SK-N-SH (cell line): Measurements from ENCODE around the gene CHST7. TPM values are rescaled to one million over a fixed set of nuclear protein-coding genes. Genes with fewer than 3 reads are reported as not detected.

Experiments
- CTCF ChIA-PET: fragments of 300-600, 350-600 bp; formaldehyde crosslinking; extraction: SDS; loops from one replicate; lab custom pipeline; 2021; lab: Yijun Ruan, JAX
- POLR2A ChIA-PET: fragments of 350-600 bp; sonication (Branson Sonifier 250); formaldehyde crosslinking; extraction: SDS; loops from one replicate; lab custom pipeline; 2020; ENCODE audit warnings: antibody characterized with exemption, inconsistent platforms; lab: Yijun Ruan, JAX
- DNase-seq: peaks from one replicate; pipeline ENCODE4 v3.0.0; 2012
- H2AFZ ChIP-seq: fragments of 200-600 bp; sonication (generic); 2 replicates; pipeline ENCODE4 v1.8.1; 2016; ENCODE audit warnings: antibody characterized with exemption, mild to moderate bottlenecking, low read depth
- H3F3A ChIP-seq: fragments of 200-600 bp; sonication (generic); replicated peaks from 2 replicates; pipeline ENCODE3; 2016; ENCODE audit warnings: antibody characterized with exemption, mild to moderate bottlenecking; ENCODE audit not compliant: insufficient read depth
- H3K27ac ChIP-seq, 2 experiments: fragments of 200-500 bp in 1 of 2; fragments of 200-600 bp in 1 of 2; sonication (Bioruptor generic) in 1 of 2; sonication (generic), shearing (Covaris generic) in 1 of 2; 2 replicates each; pipeline versions ENCODE4 v1.5.1 to v1.6.1; 2014 to 2016; ENCODE audit warnings: low read depth in 2 of 2, inconsistent platforms in 1 of 2, low read length in 1 of 2, mild to moderate bottlenecking in 1 of 2, mixed read lengths in 1 of 2
- H3K27me3 ChIP-seq: fragments of 200-600 bp; sonication (generic), shearing (Covaris generic); 2 replicates; pipeline ENCODE4 v1.6.1; 2016; ENCODE audit warnings: mixed run types; ENCODE audit not compliant: insufficient read depth
- H3K36me3 ChIP-seq, 2 experiments: fragments of 200-500 bp in 1 of 2; fragments of 200-600 bp in 1 of 2; sonication (Bioruptor generic) in 1 of 2; sonication (generic) in 1 of 2; replicated peaks in 1 of 2; 2 replicates each; pipeline versions ENCODE3 to v1.5.1; 2014 to 2016; ENCODE audit warnings: low read length in 1 of 2, mild to moderate bottlenecking in 1 of 2; ENCODE audit not compliant: insufficient read depth in 2 of 2, control insufficient read depth in 1 of 2
- H3K4me1 ChIP-seq, 2 experiments: fragments of 200-500 bp in 1 of 2; fragments of 200-600 bp in 1 of 2; sonication (Bioruptor generic) in 1 of 2; sonication (generic), shearing (Covaris generic) in 1 of 2; 2 replicates each; pipeline versions ENCODE4 v1.5.1 to v1.6.1; 2014 to 2016; ENCODE audit warnings: low read depth in 1 of 2, low read length in 1 of 2, mixed run types in 1 of 2; ENCODE audit not compliant: insufficient read depth in 2 of 2, control insufficient read depth in 1 of 2
- H3K4me2 ChIP-seq: fragments of 200-600 bp; sonication (generic), shearing (Covaris generic); 2 replicates; pipeline ENCODE4 v1.6.1; 2017; ENCODE audit warnings: mixed run types
- H3K4me3 ChIP-seq, 2 experiments: fragments of 200-500 bp in 1 of 2; fragments of 200-600 bp in 1 of 2; sonication (Bioruptor generic) in 1 of 2; sonication (generic), shearing (Covaris generic) in 1 of 2; 2 replicates each; pipeline versions ENCODE4 v1.5.1 to v1.8.1; 2014 to 2016; ENCODE audit warnings: low read depth in 2 of 2, inconsistent platforms in 1 of 2, low read length in 1 of 2, mild to moderate bottlenecking in 1 of 2, mixed read lengths in 1 of 2, moderate library complexity in 1 of 2
- H3K79me2 ChIP-seq: fragments of 200-600 bp; sonication (generic); 2 replicates; pipeline ENCODE4 v1.8.1; 2017; ENCODE audit warnings: mild to moderate bottlenecking; ENCODE audit not compliant: insufficient read depth
- H3K9ac ChIP-seq: fragments of 200-600 bp; sonication (generic); 2 replicates; pipeline ENCODE4 v1.6.1; 2017; ENCODE audit warnings: mixed run types
- H3K9me2 ChIP-seq: fragments of 200-600 bp; sonication (generic); 2 replicates; pipeline ENCODE4 v1.6.1; 2017; ENCODE audit warnings: mixed run types
- H3K9me3 ChIP-seq: fragments of 200-600 bp; sonication (generic); 2 replicates; pipeline ENCODE4 v1.6.1; 2017; ENCODE audit warnings: mixed run types, mild to moderate bottlenecking, moderate library complexity
- H4K20me1 ChIP-seq: fragments of 200-600 bp; sonication (generic); 2 replicates; pipeline ENCODE4 v1.6.1; 2017; ENCODE audit warnings: mild to moderate bottlenecking, mixed run types; ENCODE audit not compliant: insufficient read depth
- ELF1 ChIP-seq: IDR thresholded peaks from 2 replicates; pipeline ENCODE4 v1.4.0; 2012
- EP300 ChIP-seq, 2 experiments: IDR thresholded peaks; 2 replicates each; pipeline versions ENCODE4 v1.4.0 to v1.6.1; 2012; ENCODE audit warnings: borderline replicate concordance in 1 of 2, low read depth in 1 of 2, low read length in 1 of 2
- FOSL2 ChIP-seq: IDR thresholded peaks from 2 replicates; pipeline ENCODE4 v1.4.0; 2012; ENCODE audit warnings: low read depth, mild to moderate bottlenecking, moderate library complexity, borderline replicate concordance
- FOXM1 ChIP-seq: IDR thresholded peaks from 2 replicates; pipeline ENCODE4 v1.4.0; 2012; ENCODE audit warnings: low read depth, mild to moderate bottlenecking
- GABPA ChIP-seq: IDR thresholded peaks from 2 replicates; pipeline ENCODE4 v1.4.0; 2012; ENCODE audit warnings: low read depth, mild to moderate bottlenecking
- GATA2 ChIP-seq: sonication (generic); formaldehyde crosslinking; IDR thresholded peaks from 2 replicates; pipeline ENCODE4 v1.5.0; 2020; ENCODE audit warnings: mild to moderate bottlenecking, missing genetic modification reagents
- JUND ChIP-seq: IDR thresholded peaks from 2 replicates; pipeline ENCODE4 v1.4.0; 2012
- NFIC ChIP-seq: IDR thresholded peaks from 2 replicates; pipeline ENCODE4 v1.4.0; 2012; ENCODE audit warnings: borderline replicate concordance
- PBX3 ChIP-seq: IDR thresholded peaks from 2 replicates; pipeline ENCODE4; 2012
- RAD21 ChIP-seq: IDR thresholded peaks from 2 replicates; pipeline ENCODE4 v1.6.1; 2012; ENCODE audit warnings: mild to moderate bottlenecking, low read length
- REST ChIP-seq: IDR thresholded peaks from 2 replicates; pipeline ENCODE4 v1.6.1; 2012; ENCODE audit warnings: mild to moderate bottlenecking, low read depth, low read length, moderate library complexity
- RXRA ChIP-seq: IDR thresholded peaks from 2 replicates; pipeline ENCODE4 v1.4.0; 2012; ENCODE audit warnings: low read depth, mild to moderate bottlenecking, borderline replicate concordance
- TCF12 ChIP-seq: IDR thresholded peaks from 2 replicates; pipeline ENCODE4 v1.4.0; 2012
- TEAD4 ChIP-seq: IDR thresholded peaks from 2 replicates; pipeline ENCODE4 v1.4.0; 2012; ENCODE audit warnings: mild to moderate bottlenecking, borderline replicate concordance; ENCODE audit not compliant: insufficient read depth
- WGBS: methylation state at CpG from one replicate; pipeline ENCODE4 v1.1.6; 2017; ENCODE audit warnings: low lambda C conversion rate; 5-methylcytosine and 5-hydroxymethylcytosine counted together
- polyA plus RNA-seq, 3 experiments: library from polyadenylated mRNA; depleted of rRNA; stranded (reverse); fragments of >200 nt; gene quantifications; 2 replicates each; pipeline ENCODE4 v1.2.3, GENCODE V29; 2012
- TF ChIP-seq, protein P1 (sequence below): IDR thresholded peaks from 2 replicates; pipeline ENCODE4 v1.4.0; 2012; ENCODE audit warnings: low read depth
- TF ChIP-seq, protein P2 (sequence below): fragments of 200-600 bp; sonication (generic); IDR thresholded peaks from 2 replicates; pipeline ENCODE4 v1.6.1; 2017; ENCODE audit warnings: antibody characterized with exemption, mild to moderate bottlenecking, moderate library complexity

The CHST7 gene
- polyA plus RNA-seq, 1 of the 3 experiments (the other 2 are of a cell fraction): 6.2 TPM

GRCh38 chrX:46547857-46548256 is 25.7 kb upstream of the CHST7 start:
- 66% methylated on average over 6 of the region's 6 CpGs for WGBS
- peak overlapping the region in 1 of 2 experiments; percentile 48; a peak in 2 of 4 replicates for H3K27ac ChIP-seq
- H4K20me1 ChIP-seq: peaks cover 13% of the 10 kb centered on the region; the same call in 1 of the 2 replicates
- H3K79me2 ChIP-seq: peaks cover 60% of the 10 kb centered on the region
- H3K4me3 ChIP-seq: no peak overlapping the region
- H3K4me1 ChIP-seq: peaks cover 0 to 12% of the 10 kb centered on the region in 2 experiments; a peak in 2 of 4 replicates
- DNase-seq: no peak
- H3K4me2 ChIP-seq: peak overlapping the region; percentile 5; the same call in 1 of the 2 replicates
- H3K27me3 ChIP-seq: no peaks in the 10 kb centered on the region
- ChIA-PET CTCF (interaction anchor here (1.1 kb wide), 1 partner anchor 250 kb away, joined by 3 read pairs; no protein-coding TSS in a partner anchor), POLR2A (no interaction called here)
- no peak overlapping the region for H2AFZ ChIP-seq
- no peaks in the 10 kb centered on the region for H3K9me2 ChIP-seq
- H3K9ac ChIP-seq: no peak overlapping the region
- TF ChIP-seq ELF1 (no peak), RXRA (peak; percentile 23; the same call in 1 of the 2 replicates), TCF12 (peak; percentile 35; the same call in 1 of the 2 replicates), JUND (peak; percentile 68), EP300 (IDR thresholded peaks at IDR 0.05; ENCODE audit: borderline replicate concordance in 1 of 2, low read depth in 1 of 2, low read length in 1 of 2) (0 out of 4 replicates have a peak, but pooled peaks of 1 of the 2 experiments have one; percentile 23), PBX3 (0 out of 2 replicates have a peak, but pooled peaks have one; percentile 9), TEAD4 (0 out of 2 replicates have a peak, but pooled peaks have one; percentile 41), FOSL2 (peak; percentile 80; the same call in 1 of the 2 replicates), FOXM1 (no peak), GABPA (no peak)
- TF ChIP-seq, protein P1, sequence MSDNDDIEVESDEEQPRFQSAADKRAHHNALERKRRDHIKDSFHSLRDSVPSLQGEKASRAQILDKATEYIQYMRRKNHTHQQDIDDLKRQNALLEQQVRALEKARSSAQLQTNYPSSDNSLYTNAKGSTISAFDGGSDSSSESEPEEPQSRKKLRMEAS: peak; percentile 39; the same call in 1 of the 2 replicates
- peaks cover 0 to 11% of the 10 kb centered on the region in 2 experiments for H3K36me3 ChIP-seq
- no peaks in the 10 kb centered on the region for H3K9me3 ChIP-seq
- peaks cover 12% of the 10 kb centered on the region for H3F3A ChIP-seq

DNA sequence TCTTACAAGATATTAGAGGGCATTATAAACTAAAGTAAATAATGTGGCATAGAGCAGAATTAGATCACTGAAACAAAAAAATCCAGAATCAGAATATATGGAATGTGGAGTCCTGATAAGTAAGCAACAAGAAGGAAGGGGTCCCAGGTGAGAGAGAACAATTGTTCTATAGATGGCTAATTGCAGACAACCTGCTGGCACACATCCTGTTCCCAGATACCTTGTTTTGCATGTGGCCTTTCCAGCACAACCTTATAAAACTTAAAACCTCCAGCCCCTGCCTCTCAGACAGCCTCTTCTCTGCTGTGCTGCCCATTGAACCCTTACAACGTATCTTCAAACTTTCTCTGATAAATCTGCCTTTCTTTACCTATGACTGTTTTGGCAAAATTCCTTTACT is 23.7 kb upstream of the CHST7 start:
- no peak overlapping the region for H3K27ac ChIP-seq
- peaks cover 13% of the 10 kb centered on the region; the same call in 1 of the 2 replicates for H4K20me1 ChIP-seq
- DNase-seq: no peak
- H3K4me2 ChIP-seq: no peak overlapping the region
- no peaks in the 10 kb centered on the region for H3K9me3 ChIP-seq
- peaks cover 0 to 11% of the 10 kb centered on the region in 2 experiments for H3K36me3 ChIP-seq
- TF ChIP-seq RAD21 (no peak), TCF12 (no peak), FOXM1 (no peak), REST (no peak), FOSL2 (no peak), RXRA (no peak), NFIC (no peak), GATA2 (CRISPR knock-in tag) (no peak)
- TF ChIP-seq, protein P2, sequence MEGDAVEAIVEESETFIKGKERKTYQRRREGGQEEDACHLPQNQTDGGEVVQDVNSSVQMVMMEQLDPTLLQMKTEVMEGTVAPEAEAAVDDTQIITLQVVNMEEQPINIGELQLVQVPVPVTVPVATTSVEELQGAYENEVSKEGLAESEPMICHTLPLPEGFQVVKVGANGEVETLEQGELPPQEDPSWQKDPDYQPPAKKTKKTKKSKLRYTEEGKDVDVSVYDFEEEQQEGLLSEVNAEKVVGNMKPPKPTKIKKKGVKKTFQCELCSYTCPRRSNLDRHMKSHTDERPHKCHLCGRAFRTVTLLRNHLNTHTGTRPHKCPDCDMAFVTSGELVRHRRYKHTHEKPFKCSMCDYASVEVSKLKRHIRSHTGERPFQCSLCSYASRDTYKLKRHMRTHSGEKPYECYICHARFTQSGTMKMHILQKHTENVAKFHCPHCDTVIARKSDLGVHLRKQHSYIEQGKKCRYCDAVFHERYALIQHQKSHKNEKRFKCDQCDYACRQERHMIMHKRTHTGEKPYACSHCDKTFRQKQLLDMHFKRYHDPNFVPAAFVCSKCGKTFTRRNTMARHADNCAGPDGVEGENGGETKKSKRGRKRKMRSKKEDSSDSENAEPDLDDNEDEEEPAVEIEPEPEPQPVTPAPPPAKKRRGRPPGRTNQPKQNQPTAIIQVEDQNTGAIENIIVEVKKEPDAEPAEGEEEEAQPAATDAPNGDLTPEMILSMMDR: no peak
- ChIA-PET POLR2A (no interaction called here), CTCF (no interaction called here)
- no peak overlapping the region for H2AFZ ChIP-seq
- H3K79me2 ChIP-seq: peaks cover 52% of the 10 kb centered on the region
- peaks cover 14% of the 10 kb centered on the region for H3F3A ChIP-seq
- no peak overlapping the region for H3K4me3 ChIP-seq
- H3K9me2 ChIP-seq: no peaks in the 10 kb centered on the region
- peaks cover 0 to 6% of the 10 kb centered on the region in 2 experiments; a peak in 2 of 4 replicates for H3K4me1 ChIP-seq
- 73% methylated on average over 1 of the region's 1 CpG for WGBS
- H3K9ac ChIP-seq: no peak overlapping the region
- no peaks in the 10 kb centered on the region for H3K27me3 ChIP-seq
